Skeletal muscle satellite cell (primary cell): ENCODE measurements around the gene NFIL3.

Experiments used
- H3K27me3 ChIP-seq: 2 replicates; pipeline ENCODE4 v1.7.0; 2013; ENCODE audit warnings: low read length; ENCODE audit not compliant: control insufficient read depth, insufficient read depth
- H3K36me3 ChIP-seq: 2 replicates; pipeline ENCODE4 v1.7.0; 2013; ENCODE audit warnings: mild to moderate bottlenecking, control low read depth, low read length; ENCODE audit not compliant: insufficient read depth
- H3K4me1 ChIP-seq: 2 replicates; pipeline ENCODE4 v1.7.0; 2013; ENCODE audit warnings: low read length; ENCODE audit not compliant: control insufficient read depth, insufficient read depth
- H3K4me2 ChIP-seq: 2 replicates; pipeline ENCODE4 v1.7.0; 2013; ENCODE audit warnings: mild to moderate bottlenecking, low read length
- H3K4me3 ChIP-seq: 2 replicates; pipeline ENCODE4 v1.7.0; 2013; ENCODE audit warnings: low read length
- H3K9ac ChIP-seq: 2 replicates; pipeline ENCODE4 v1.7.0; 2013; ENCODE audit warnings: mild to moderate bottlenecking, low read depth, low read length, moderate library complexity
- H3K9me3 ChIP-seq: replicated peaks from 2 replicates; pipeline ENCODE4 v1.7.0; 2013; ENCODE audit warnings: mild to moderate bottlenecking, control low read depth, low read length

Gene NFIL3

GRCh38 chr9:91421128-91421765, 2.4 kb downstream of the NFIL3 start:
- Histone ChIP-seq H3K9me3 (no peaks in the 10 kb centered on the region), H3K4me3 (peak overlapping the region; percentile 81), H3K4me2 (peak overlapping the region; percentile 95), H3K36me3 (no peaks in the 10 kb centered on the region), H3K9ac (peak overlapping the region; percentile 94), H3K4me1 (peaks cover 50% of the 10 kb centered on the region), H3K27me3 (no peaks in the 10 kb centered on the region)

- Histone ChIP-seq H3K27me3 (no peaks in the 10 kb centered on the region), H3K9ac (peak overlapping the region; percentile 94), H3K4me3 (peak overlapping the region; percentile 81), H3K36me3 (no peaks in the 10 kb centered on the region), H3K9me3 (no peaks in the 10 kb centered on the region), H3K4me2 (peak overlapping the region; percentile 95), H3K4me1 (peaks cover 56% of the 10 kb centered on the region)
Observed at GRCh38 chr9:91420501-91421127, 3.0 kb downstream of the NFIL3 start.

GRCh38 chr9:91419222-91420191, 4.1 kb downstream of the NFIL3 start:
- no peaks in the 10 kb centered on the region for H3K27me3 ChIP-seq
- peak overlapping the region; percentile 94 for H3K9ac ChIP-seq
- peak overlapping the region; percentile 37 for H3K4me3 ChIP-seq

GRCh38 chr9:91418215-91418610, 5.4 kb downstream of the NFIL3 start:
- H3K4me1 ChIP-seq = peaks cover 49% of the 10 kb centered on the region
- no peaks in the 10 kb centered on the region for H3K9me3 ChIP-seq
- H3K4me3 ChIP-seq = no peak overlapping the region

More at GRCh38 chr9:91419222-91420191, 4.1 kb downstream of the NFIL3 start:
- peak overlapping the region; percentile 95 for H3K4me2 ChIP-seq
- H3K4me1 ChIP-seq = peaks cover 49% of the 10 kb centered on the region
- no peaks in the 10 kb centered on the region for H3K36me3 ChIP-seq
- no peaks in the 10 kb centered on the region for H3K9me3 ChIP-seq

GRCh38 chr9:91417602-91418214, 5.9 kb downstream of the NFIL3 start:
- Histone ChIP-seq H3K4me3 (no peak overlapping the region), H3K36me3 (no peaks in the 10 kb centered on the region)

More at GRCh38 chr9:91418215-91418610, 5.4 kb downstream of the NFIL3 start:
- peak overlapping the region; percentile 40 for H3K9ac ChIP-seq
- H3K4me2 ChIP-seq = no peak overlapping the region
- no peaks in the 10 kb centered on the region for H3K27me3 ChIP-seq
- no peaks in the 10 kb centered on the region for H3K36me3 ChIP-seq

GRCh38 chr9:91416096-91416712, 7.4 kb downstream of the NFIL3 start:
- Histone ChIP-seq H3K4me3 (no peak overlapping the region), H3K27me3 (no peaks in the 10 kb centered on the region), H3K4me2 (peak overlapping the region; percentile 57), H3K4me1 (peaks cover 47% of the 10 kb centered on the region), H3K9me3 (no peaks in the 10 kb centered on the region), H3K9ac (no peak overlapping the region), H3K36me3 (no peaks in the 10 kb centered on the region)

More at GRCh38 chr9:91417602-91418214, 5.9 kb downstream of the NFIL3 start:
- H3K9me3 ChIP-seq = no peaks in the 10 kb centered on the region
- no peak overlapping the region for H3K4me2 ChIP-seq
- H3K27me3 ChIP-seq = no peaks in the 10 kb centered on the region
- H3K9ac ChIP-seq = no peak overlapping the region
- peaks cover 49% of the 10 kb centered on the region for H3K4me1 ChIP-seq

- Histone ChIP-seq H3K4me2 (no peak overlapping the region), H3K36me3 (peaks cover 4% of the 10 kb centered on the region), H3K27me3 (no peaks in the 10 kb centered on the region), H3K4me1 (peaks cover 43% of the 10 kb centered on the region), H3K9me3 (no peaks in the 10 kb centered on the region), H3K9ac (no peak overlapping the region), H3K4me3 (no peak overlapping the region)
Observed at GRCh38 chr9:91415290-91415689, 8.3 kb downstream of the NFIL3 start.

DNA sequence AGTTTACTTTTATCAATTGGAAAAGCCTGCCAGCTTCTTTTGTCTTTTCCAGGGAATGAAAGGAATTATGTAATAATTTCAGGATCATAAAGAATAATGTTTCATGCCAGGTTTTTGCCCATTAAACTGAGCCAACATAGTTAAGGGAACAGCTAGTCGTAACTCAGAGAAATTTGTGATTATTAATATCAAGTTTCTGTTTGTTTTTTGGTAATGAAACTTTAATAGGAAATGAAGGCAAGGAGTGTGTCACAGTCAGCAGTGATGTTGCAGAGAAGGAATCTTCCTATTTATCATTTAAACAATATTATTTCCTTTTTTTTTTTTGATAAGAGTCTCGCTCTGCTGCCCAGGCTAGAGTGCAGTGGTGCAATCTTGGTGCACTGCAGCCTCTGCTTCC, 10.7 kb downstream of the NFIL3 start:
- Histone ChIP-seq H3K4me3 (no peak overlapping the region), H3K27me3 (no peaks in the 10 kb centered on the region), H3K4me1 (peaks cover 24% of the 10 kb centered on the region), H3K9ac (no peak overlapping the region), H3K4me2 (no peak overlapping the region), H3K9me3 (no peaks in the 10 kb centered on the region), H3K36me3 (peaks cover 14% of the 10 kb centered on the region)

DNA sequence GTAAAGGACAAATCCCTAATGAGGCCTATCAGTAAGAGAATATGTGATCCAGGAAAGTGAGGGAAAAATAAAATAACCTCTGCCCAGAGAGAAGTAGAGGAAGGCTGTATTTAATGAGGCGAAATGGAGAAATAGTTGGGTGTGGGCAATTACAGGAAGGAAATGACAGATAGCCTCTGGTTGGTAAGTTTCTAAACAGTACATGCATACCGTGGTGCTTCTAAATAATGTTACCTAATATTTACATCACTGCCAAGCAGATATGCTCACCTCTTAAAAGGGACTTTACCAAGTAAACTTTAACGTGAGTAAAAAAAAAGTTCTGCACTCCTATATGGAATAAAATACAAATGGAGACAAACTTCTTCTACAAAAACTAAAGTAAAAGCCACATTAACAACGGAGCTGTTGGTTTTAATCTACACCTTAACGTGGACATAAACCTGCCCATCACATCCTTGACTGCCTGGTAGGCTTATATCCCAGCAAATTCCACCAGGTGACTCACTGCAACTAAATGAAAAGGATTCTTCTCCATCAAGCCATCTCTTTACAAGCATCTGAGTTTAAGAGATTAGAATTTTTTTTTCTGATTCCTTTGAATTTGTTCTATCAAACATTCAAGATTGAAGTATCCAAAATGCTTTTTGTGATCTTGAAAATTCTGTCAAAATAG, 12.4 kb downstream of the NFIL3 start:
- Histone ChIP-seq H3K4me1 (peaks cover 17% of the 10 kb centered on the region), H3K9me3 (no peaks in the 10 kb centered on the region), H3K9ac (no peak overlapping the region), H3K4me3 (no peak overlapping the region), H3K36me3 (peaks cover 17% of the 10 kb centered on the region), H3K27me3 (no peaks in the 10 kb centered on the region), H3K4me2 (no peak overlapping the region)

GRCh38 chr9:91410161-91410560, 13.5 kb downstream of the NFIL3 start:
- H3K36me3 ChIP-seq = peaks cover 17% of the 10 kb centered on the region
- peaks cover 11% of the 10 kb centered on the region for H3K4me1 ChIP-seq

More at GRCh38 chr9:91410161-91410560, 13.5 kb downstream of the NFIL3 start:
- H3K9me3 ChIP-seq = no peaks in the 10 kb centered on the region
- H3K4me2 ChIP-seq = no peak overlapping the region
- no peaks in the 10 kb centered on the region for H3K27me3 ChIP-seq
- no peak overlapping the region for H3K4me3 ChIP-seq
- H3K9ac ChIP-seq = no peak overlapping the region
